C4-2B (cell line): ENCODE measurements around the gene GPA33.

ENCODE experiments used
- ZFX ChIP-seq: fragments of 450-650 bp; IDR thresholded peaks from 2 replicates; pipeline ENCODE4 v1.6.1; 2017
- TF ChIP-seq, protein P1 (sequence below): fragments of 450-650 bp; conservative IDR thresholded peaks from 2 replicates; pipeline ENCODE4 v1.5.1; 2017; ENCODE audit warnings: mild to moderate bottlenecking

DNA sequence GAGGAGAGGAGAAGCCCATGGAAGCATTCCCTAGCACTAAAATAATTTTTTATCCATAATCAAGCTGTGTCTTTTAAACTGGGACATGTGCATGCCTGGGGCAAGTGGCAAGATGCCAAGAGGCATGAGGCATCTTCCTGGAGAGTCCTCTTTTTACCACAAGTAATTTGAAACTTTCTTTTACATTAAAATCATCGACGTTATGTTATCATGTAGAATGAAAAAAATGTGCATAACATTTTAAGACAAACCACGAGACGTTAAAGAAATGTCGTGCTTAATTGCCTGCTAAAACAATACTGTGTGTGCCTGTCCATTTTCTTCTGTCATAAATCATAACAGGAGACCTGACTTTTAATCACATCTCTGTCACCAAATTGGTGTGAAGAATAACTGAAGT lies 5.2 kb upstream of the GPA33 start:
- TF ChIP-seq, protein P1, sequence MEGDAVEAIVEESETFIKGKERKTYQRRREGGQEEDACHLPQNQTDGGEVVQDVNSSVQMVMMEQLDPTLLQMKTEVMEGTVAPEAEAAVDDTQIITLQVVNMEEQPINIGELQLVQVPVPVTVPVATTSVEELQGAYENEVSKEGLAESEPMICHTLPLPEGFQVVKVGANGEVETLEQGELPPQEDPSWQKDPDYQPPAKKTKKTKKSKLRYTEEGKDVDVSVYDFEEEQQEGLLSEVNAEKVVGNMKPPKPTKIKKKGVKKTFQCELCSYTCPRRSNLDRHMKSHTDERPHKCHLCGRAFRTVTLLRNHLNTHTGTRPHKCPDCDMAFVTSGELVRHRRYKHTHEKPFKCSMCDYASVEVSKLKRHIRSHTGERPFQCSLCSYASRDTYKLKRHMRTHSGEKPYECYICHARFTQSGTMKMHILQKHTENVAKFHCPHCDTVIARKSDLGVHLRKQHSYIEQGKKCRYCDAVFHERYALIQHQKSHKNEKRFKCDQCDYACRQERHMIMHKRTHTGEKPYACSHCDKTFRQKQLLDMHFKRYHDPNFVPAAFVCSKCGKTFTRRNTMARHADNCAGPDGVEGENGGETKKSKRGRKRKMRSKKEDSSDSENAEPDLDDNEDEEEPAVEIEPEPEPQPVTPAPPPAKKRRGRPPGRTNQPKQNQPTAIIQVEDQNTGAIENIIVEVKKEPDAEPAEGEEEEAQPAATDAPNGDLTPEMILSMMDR = no peak
- TF ChIP-seq ZFX = no peak
